Caco-2 (cell line): ENCODE data around the gene SLC18A3. TPM values are rescaled to one million over a fixed set of nuclear protein-coding genes. Genes with fewer than 3 reads are reported as not detected.

Experiments
- BruUV-seq: library from RNA; stranded (reverse); fragments of 400-500 nt; replicated peaks from 2 replicates; lab custom pipeline; 2021; lab: Mats Ljungman, UMichigan
- CTCF ChIA-PET: fragments of 300-600 bp; sonication (Branson Sonifier 250); formaldehyde crosslinking; loops from one replicate; lab custom pipeline; 2022; ENCODE audit warnings: antibody characterized with exemption; lab: Charles Lee
- POLR2A ChIA-PET: fragments of 300-600 bp; sonication (Branson Sonifier 250); formaldehyde crosslinking; loops from one replicate; lab custom pipeline; 2022; ENCODE audit warnings: antibody characterized with exemption; lab: Charles Lee
- DNase-seq, 2 experiments: peaks; one replicate each; pipeline versions ENCODE4 v3.0.0 to v3.0.0-alpha.2; 2020 to 2022
- H3K27me3 ChIP-seq: replicated peaks from 2 replicates; pipeline ENCODE4 v1.6.0; 2011; ENCODE audit warnings: low read length; ENCODE audit not compliant: control insufficient read depth, insufficient read depth
- H3K36me3 ChIP-seq: 2 replicates; pipeline ENCODE4 v1.5.1; 2011; ENCODE audit warnings: low read length; ENCODE audit not compliant: control insufficient read depth, insufficient read depth
- H3K4me1 ChIP-seq: fragments of 250-450 bp; sonication (Bioruptor Pico); 2 replicates; pipeline ENCODE4 v1.5.1; 2020; ENCODE audit warnings: mild to moderate bottlenecking
- H3K4me3 ChIP-seq: 2 replicates; pipeline ENCODE4 v1.5.1; 2011; ENCODE audit warnings: low read depth, mild to moderate bottlenecking, control low read depth, low read length
- H3K9me3 ChIP-seq: fragments of 250-450 bp; sonication (Bioruptor Pico); 2 replicates; pipeline ENCODE4 v1.5.1; 2020; ENCODE audit warnings: mild to moderate bottlenecking, moderate library complexity
- H3K27ac Mint-ChIP-seq: one replicate; pipeline ENCODE4 v1.8.0; 2022; ENCODE audit warnings: mixed read lengths; ENCODE audit not compliant: unreplicated experiment
- H3K27me3 Mint-ChIP-seq: one replicate; pipeline ENCODE4 v1.8.0; 2022; ENCODE audit warnings: mixed read lengths; ENCODE audit not compliant: insufficient read depth, unreplicated experiment
- H3K36me3 Mint-ChIP-seq: one replicate; pipeline ENCODE4 v1.8.0; 2022; ENCODE audit warnings: mild to moderate bottlenecking, mixed read lengths; ENCODE audit not compliant: insufficient read depth, unreplicated experiment
- H3K4me1 Mint-ChIP-seq: one replicate; pipeline ENCODE4 v1.8.0; 2022; ENCODE audit warnings: low read depth, mixed read lengths; ENCODE audit not compliant: unreplicated experiment
- H3K4me3 Mint-ChIP-seq: one replicate; pipeline ENCODE4 v1.8.0; 2022; ENCODE audit warnings: mild to moderate bottlenecking, moderate library complexity, mixed read lengths; ENCODE audit not compliant: unreplicated experiment
- H3K9me3 Mint-ChIP-seq: one replicate; pipeline ENCODE4 v1.8.0; 2022; ENCODE audit warnings: mixed read lengths; ENCODE audit not compliant: unreplicated experiment
- intact Hi-C: fragments of 100-400 bp; cut with micrococcal nuclease; formaldehyde crosslinking; loops from one replicate; pipeline ENCODE4 v1.10.0; 2022; ENCODE audit not compliant: unreplicated experiment
- total RNA-seq: library from RNA; stranded (reverse); gene quantifications from 2 replicates; pipeline ENCODE4 v1.2.3, GENCODE V29; 2022
- TF ChIP-seq, protein P1 (sequence below), 2 experiments: fragments of 200-600 bp in 1 of 2; IDR thresholded peaks; 1 replicate in 1 of 2; 2 replicates in 1 of 2; pipeline versions ENCODE4 v1.5.1 to v1.8.0; 2011 to 2022; ENCODE audit warnings: antibody characterized with exemption in 1 of 2, control low read depth in 1 of 2, inconsistent platforms in 1 of 2, low read depth in 1 of 2, low read length in 1 of 2, mild to moderate bottlenecking in 1 of 2, moderate library complexity in 1 of 2; ENCODE audit not compliant: insufficient read depth in 1 of 2, severe bottlenecking in 1 of 2, unreplicated experiment in 1 of 2

Gene SLC18A3
- total RNA-seq, 1 experiment from 2014 or later = not detected

DNA sequence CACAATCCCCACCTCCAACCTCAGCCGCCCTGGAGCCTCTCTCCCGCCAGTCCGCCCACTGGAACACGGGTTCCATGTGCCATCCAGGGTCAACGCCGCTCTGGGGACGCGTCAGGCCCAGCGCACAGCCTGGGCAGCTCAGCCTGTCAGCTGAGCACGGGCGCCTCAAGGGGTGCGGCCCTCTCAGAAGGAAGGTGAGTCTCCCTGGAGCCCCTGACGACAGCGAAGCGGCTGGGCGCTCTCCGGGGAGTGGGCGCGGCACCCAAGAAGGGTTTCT, 1.2 kb upstream of the SLC18A3 start:
- Histone ChIP-seq H3K36me3 (no peaks in the 10 kb centered on the region), H3K4me1 (peaks cover 4% of the 10 kb centered on the region; the same call in 1 of the 2 replicates), H3K9me3 (peaks cover 10% of the 10 kb centered on the region; the same call in 1 of the 2 replicates), H3K4me3 (no peak overlapping the region), H3K27me3 (no peaks in the 10 kb centered on the region)
- TF ChIP-seq, protein P1, sequence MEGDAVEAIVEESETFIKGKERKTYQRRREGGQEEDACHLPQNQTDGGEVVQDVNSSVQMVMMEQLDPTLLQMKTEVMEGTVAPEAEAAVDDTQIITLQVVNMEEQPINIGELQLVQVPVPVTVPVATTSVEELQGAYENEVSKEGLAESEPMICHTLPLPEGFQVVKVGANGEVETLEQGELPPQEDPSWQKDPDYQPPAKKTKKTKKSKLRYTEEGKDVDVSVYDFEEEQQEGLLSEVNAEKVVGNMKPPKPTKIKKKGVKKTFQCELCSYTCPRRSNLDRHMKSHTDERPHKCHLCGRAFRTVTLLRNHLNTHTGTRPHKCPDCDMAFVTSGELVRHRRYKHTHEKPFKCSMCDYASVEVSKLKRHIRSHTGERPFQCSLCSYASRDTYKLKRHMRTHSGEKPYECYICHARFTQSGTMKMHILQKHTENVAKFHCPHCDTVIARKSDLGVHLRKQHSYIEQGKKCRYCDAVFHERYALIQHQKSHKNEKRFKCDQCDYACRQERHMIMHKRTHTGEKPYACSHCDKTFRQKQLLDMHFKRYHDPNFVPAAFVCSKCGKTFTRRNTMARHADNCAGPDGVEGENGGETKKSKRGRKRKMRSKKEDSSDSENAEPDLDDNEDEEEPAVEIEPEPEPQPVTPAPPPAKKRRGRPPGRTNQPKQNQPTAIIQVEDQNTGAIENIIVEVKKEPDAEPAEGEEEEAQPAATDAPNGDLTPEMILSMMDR (IDR thresholded peaks at IDR 0.05; ENCODE audit: insufficient read depth in 1 of 2, low read depth in 1 of 2, low read length in 1 of 2, severe bottlenecking in 1 of 2, unreplicated experiment in 1 of 2) = no peak
- no TSS peak for BruUV-seq
- no peak overlapping the region for H3K4me3 Mint-ChIP-seq
- peak in 1 of 2 experiments; percentile 22 for DNase-seq
- intact Hi-C loops = no loop called here
- no peak overlapping the region for H3K27ac Mint-ChIP-seq
- ChIA-PET POLR2A (no interaction called here), CTCF (no interaction called here)
- peaks cover 6% of the 10 kb centered on the region for H3K4me1 Mint-ChIP-seq
- H3K9me3 Mint-ChIP-seq = no peaks in the 10 kb centered on the region
- H3K27me3 Mint-ChIP-seq = peaks cover 17% of the 10 kb centered on the region
- H3K36me3 Mint-ChIP-seq = no peaks in the 10 kb centered on the region

DNA sequence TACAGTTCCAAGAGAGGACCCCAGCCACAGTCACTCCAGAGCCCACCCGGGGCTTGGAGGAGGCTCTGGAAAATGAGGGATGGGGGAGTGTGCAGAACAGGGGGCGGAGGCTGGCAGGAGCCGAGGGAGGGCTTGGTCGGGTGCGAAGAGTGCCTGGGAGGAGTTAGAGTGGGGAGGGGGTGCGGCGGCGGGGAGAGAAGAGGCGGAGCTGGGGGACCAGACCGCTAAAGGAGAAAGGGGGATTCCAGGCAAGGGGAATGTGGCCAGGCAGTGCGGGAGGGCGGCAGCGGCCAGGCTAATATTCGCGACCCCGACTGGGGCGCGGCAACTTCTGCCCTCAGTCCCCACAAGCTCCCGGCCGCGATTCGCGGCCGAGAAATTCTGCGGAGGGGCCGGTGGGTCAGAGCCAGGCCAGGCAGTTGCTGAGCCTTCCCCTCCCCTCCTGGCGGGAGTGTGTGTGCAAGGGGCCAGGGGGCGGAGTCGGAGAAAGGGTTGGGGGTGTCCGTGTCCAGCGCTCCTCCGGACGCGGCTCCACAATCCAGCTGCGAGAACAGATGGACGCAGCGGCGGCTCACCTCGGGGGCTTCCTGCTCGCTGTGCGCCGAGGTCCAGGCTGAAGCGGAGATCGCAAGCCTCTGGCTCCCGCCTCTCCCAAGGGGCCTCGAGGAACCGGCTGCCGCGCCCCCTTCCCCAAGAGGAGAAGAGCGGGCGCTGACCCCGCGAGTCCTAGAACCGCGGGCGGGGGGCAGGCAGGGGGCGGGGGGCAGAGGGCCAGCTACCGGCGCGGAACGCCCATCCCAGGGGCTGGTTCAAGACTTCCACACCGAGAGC, 612 bp upstream of the SLC18A3 start:
- ChIA-PET POLR2A (no interaction called here), CTCF (no interaction called here)
- H3K9me3 Mint-ChIP-seq = no peaks in the 10 kb centered on the region
- Histone ChIP-seq H3K27me3 (no peaks in the 10 kb centered on the region; the same call in 1 of the 2 replicates), H3K9me3 (peaks cover 10% of the 10 kb centered on the region; the same call in 1 of the 2 replicates), H3K36me3 (no peaks in the 10 kb centered on the region), H3K4me1 (peaks cover 4% of the 10 kb centered on the region; the same call in 1 of the 2 replicates), H3K4me3 (no peak overlapping the region)
- no peak overlapping the region for H3K27ac Mint-ChIP-seq
- peaks cover 18% of the 10 kb centered on the region for H3K27me3 Mint-ChIP-seq
- no peak overlapping the region for H3K4me3 Mint-ChIP-seq
- peaks cover 6% of the 10 kb centered on the region for H3K4me1 Mint-ChIP-seq
- no peaks in the 10 kb centered on the region for H3K36me3 Mint-ChIP-seq
- DNase-seq = peak in 1 of 2 experiments; percentile 35
- no TSS peak for BruUV-seq
- TF ChIP-seq, protein P1 (IDR thresholded peaks at IDR 0.05; ENCODE audit: insufficient read depth in 1 of 2, low read depth in 1 of 2, low read length in 1 of 2, severe bottlenecking in 1 of 2, unreplicated experiment in 1 of 2) = no peak
- intact Hi-C loops = no loop called here

DNA sequence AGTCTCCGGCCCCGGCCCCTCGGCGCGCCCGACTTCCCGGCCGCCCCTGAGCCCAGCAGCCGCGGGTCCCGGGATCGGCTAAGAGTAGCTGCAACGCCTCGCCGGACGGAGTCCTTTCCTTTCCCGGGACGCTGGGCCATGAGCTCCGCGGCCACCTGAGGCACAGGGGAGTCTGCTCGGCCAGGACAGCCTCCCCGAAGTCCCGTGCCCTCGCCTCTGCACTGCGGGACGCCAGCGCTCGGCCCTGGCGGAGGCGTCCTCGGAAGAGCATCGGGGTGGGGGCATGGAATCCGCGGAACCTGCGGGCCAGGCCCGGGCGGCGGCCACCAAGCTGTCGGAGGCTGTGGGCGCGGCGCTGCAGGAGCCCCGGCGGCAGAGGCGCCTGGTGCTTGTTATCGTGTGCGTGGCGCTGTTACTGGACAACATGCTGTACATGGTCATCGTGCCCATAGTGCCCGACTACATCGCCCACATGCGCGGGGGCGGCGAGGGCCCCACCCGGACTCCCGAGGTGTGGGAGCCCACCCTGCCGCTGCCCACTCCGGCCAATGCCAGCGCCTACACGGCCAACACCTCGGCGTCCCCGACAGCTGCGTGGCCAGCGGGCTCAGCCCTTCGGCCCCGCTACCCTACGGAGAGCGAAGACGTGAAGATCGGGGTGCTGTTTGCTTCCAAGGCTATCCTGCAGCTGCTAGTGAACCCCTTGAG, 502 bp downstream of the SLC18A3 start:
- no peak overlapping the region for H3K27ac Mint-ChIP-seq
- intact Hi-C loops = no loop called here
- no TSS peak for BruUV-seq
- H3K27me3 ChIP-seq = no peaks in the 10 kb centered on the region; the same call in 1 of the 2 replicates
- H3K4me1 Mint-ChIP-seq = peaks cover 6% of the 10 kb centered on the region
- H3K4me3 Mint-ChIP-seq = no peak overlapping the region
- no peaks in the 10 kb centered on the region for H3K36me3 ChIP-seq
- H3K4me3 ChIP-seq = no peak overlapping the region
- H3K27me3 Mint-ChIP-seq = peaks cover 15% of the 10 kb centered on the region
- H3K36me3 Mint-ChIP-seq = no peaks in the 10 kb centered on the region
- peak in 1 of 2 experiments; percentile 27 for DNase-seq
- H3K4me1 ChIP-seq = peaks cover 4% of the 10 kb centered on the region; the same call in 1 of the 2 replicates
- ChIA-PET POLR2A (no interaction called here), CTCF (no interaction called here)
- peaks cover 10% of the 10 kb centered on the region; the same call in 1 of the 2 replicates for H3K9me3 ChIP-seq
- H3K9me3 Mint-ChIP-seq = no peaks in the 10 kb centered on the region
- TF ChIP-seq, protein P1 (IDR thresholded peaks at IDR 0.05; ENCODE audit: insufficient read depth in 1 of 2, low read depth in 1 of 2, low read length in 1 of 2, severe bottlenecking in 1 of 2, unreplicated experiment in 1 of 2) = no peak
